ENCODE measurements around the gene GLI2. TPM values are rescaled to one million over a fixed set of nuclear protein-coding genes. Genes with fewer than 3 reads are reported as not detected.

The GLI2 gene
- total and polyA plus RNA-seq, 8 donors, result 8.5 to 26.1 (median 18.4) TPM

DNA sequence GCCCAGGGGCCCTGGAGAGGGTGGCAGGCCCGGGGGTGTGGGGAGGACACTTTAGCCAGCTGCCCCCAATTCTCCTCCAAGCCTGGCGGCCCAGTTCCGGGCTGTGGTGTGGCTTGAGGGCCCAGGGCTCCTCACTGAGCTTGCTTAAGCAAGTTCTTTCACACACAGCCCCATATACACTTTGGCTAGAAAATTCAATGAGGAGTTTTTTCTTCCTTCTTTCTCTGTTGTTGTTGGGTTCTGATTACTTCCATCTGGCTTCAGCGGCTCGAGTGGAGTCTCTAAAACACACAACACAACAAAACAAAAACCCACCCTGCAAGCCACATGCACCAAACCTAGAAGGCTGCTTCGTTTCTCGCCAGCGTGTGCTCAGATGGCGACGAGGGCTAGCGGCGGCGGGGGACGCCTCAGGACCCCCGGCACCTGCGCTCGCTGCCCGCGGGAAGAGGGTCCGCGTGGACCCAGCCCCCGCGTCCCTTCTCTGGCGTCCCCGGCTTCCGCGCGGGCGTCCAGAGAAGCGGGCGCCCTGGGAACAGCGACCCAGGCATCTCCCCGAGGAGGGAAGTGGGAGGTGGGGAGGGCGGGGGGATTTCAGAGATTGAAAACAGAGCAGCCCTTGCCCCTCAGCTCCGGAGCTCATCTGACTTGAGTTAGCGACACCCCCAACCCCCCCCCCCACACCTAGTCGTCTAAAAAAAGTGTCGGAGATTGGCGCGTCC lies 577 bp upstream of the GLI2 start:
- Histone ChIP-seq H3K27ac (peak overlapping the region in 1 of 2 donors; percentile 76), H3K27me3 (peaks cover 53 to 96% of the 10 kb centered on the region in 2 donors), H3K4me1 (peaks cover 6 to 19% of the 10 kb centered on the region in 2 donors), H3K4me3 (peak overlapping the region; percentile 33 to 35), H3K9me3 (no peaks in the 10 kb centered on the region), H3K36me3 (no peaks in the 10 kb centered on the region)
- TF ChIP-seq, protein P1, sequence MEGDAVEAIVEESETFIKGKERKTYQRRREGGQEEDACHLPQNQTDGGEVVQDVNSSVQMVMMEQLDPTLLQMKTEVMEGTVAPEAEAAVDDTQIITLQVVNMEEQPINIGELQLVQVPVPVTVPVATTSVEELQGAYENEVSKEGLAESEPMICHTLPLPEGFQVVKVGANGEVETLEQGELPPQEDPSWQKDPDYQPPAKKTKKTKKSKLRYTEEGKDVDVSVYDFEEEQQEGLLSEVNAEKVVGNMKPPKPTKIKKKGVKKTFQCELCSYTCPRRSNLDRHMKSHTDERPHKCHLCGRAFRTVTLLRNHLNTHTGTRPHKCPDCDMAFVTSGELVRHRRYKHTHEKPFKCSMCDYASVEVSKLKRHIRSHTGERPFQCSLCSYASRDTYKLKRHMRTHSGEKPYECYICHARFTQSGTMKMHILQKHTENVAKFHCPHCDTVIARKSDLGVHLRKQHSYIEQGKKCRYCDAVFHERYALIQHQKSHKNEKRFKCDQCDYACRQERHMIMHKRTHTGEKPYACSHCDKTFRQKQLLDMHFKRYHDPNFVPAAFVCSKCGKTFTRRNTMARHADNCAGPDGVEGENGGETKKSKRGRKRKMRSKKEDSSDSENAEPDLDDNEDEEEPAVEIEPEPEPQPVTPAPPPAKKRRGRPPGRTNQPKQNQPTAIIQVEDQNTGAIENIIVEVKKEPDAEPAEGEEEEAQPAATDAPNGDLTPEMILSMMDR (IDR thresholded peaks at IDR 0.05), result no peak
- DNase-seq, result peak in 2 of 4 donors; percentile 64 to 72
- intact Hi-C loops (cut with DNase I), result no loop called here
- ATAC-seq, result no peak

DNA sequence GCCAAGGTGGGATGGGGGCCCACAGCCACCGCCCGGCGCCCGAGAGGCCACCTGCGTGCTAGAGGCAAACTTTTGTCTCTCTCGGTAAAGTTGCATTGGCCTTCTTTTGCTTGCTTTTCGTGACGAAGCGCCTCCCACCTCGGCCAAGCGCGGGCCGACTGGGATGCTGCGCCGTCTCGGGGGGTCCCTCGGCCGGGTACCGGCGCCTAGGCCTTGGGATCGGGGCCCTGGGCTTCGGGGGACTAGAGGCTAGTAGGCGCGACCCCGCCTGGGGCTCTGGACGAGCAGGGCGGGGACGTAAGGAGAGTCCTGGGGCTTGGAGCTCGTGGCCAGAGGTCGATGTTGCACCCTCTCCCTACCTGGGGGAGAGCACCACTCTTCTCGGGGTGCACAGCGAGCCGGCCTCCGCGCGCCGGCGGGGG lies 545 bp downstream of the GLI2 start:
- TF ChIP-seq, protein P1 (IDR thresholded peaks at IDR 0.05), result no peak
- Histone ChIP-seq H3K9me3 (no peaks in the 10 kb centered on the region), H3K4me1 (peaks cover 8 to 19% of the 10 kb centered on the region in 2 donors), H3K36me3 (no peaks in the 10 kb centered on the region), H3K4me3 (peak overlapping the region; percentile 33 to 35), H3K27ac (peak overlapping the region; percentile 38 to 76), H3K27me3 (peaks cover 63 to 99% of the 10 kb centered on the region in 2 donors)
- DNase-seq, result peak in 2 of 4 donors; percentile 37 to 76
- intact Hi-C loops (cut with DNase I), result no loop called here
- ATAC-seq, result peak; percentile 3

DNA sequence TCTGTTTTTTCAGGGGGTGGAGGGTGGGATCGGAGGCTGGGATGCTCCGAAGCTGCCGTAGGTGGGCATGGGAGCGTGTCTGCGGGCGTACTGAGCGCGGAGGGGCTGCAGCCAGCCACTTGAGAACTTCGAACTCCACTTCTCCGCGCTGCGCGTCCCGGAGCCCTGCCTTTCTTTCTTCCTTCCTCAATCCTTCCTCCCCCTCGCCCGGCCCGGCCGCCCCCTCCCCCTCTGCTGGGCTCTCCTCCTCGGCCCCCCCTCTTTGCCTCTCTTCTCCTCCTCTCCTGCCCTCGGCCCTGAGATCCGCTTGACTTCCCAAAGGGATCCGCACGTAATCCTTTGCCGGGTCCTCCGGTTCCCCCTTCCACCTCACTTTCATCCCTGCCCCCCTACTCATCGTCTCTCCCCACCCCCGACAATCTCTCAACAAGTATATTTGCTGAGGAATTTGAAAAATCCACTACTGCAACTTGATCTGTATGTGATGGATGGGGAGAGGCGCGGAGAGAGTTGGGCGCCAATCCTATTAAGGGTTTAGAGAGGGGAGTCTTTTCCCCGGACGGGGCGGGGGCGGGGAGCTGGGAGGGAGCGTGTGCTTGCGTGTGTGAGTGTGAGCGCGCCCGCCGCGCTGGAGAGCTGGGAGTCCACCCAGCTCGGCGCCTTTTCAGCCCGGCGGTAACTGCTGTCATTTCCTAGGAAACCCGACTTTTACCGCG lies 1.1 kb downstream of the GLI2 start:
- no peaks in the 10 kb centered on the region for H3K9me3 ChIP-seq
- H3K27me3 ChIP-seq, result peaks cover 67 to 100% of the 10 kb centered on the region in 2 donors
- DNase-seq (peak in 2 of 4 donors; percentile 73 to 85), ATAC-seq (peak; percentile 57)
- H3K4me1 ChIP-seq, result peaks cover 10 to 20% of the 10 kb centered on the region in 2 donors
- H3K36me3 ChIP-seq, result no peaks in the 10 kb centered on the region
- peak overlapping the region; percentile 38 to 77 for H3K27ac ChIP-seq
- TF ChIP-seq, protein P1 (IDR thresholded peaks at IDR 0.05), result no peak
- intact Hi-C loops (cut with DNase I), result no loop called here
- H3K4me3 ChIP-seq, result peak overlapping the region; percentile 33 to 37

DNA sequence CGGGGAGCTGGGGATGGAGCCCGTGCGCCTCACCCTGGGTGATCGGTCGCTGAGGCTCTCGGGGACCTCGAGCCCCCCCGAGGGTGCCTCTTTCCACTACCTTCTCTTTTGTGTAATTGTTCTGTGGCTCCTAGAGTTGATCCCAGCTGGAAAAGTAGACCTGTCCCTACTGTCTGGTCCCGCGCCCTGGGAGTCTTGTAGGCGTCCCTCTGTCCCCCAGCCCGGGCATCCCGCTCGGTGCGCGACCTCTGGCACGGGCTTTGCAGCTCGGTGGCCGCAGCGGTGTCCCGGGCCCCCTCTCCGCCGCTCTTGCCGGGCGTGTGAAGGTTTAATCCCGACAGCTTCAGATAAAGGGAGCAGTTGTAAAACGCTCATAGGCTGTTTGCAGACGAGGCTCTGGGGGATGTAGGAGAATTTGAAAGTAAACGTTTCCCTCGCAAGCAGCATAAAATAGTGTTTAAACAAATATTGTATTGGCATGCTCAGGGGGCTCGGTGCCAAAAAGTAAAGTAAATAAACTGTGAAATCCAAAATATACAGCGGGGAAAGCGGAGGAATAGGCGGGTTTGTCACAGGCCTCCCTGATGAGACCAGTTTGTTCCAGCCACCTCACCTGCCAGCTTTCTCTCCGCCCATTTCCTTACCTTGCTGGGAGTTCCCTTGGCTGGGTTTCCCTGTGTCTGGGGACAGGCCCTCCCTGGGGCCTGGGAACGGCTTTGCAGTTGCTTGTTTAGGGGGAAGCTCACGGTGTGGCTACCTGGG lies 1.9 kb downstream of the GLI2 start:
- Histone ChIP-seq H3K27ac (peak overlapping the region in 1 of 2 donors; percentile 77), H3K4me3 (peak overlapping the region; percentile 33 to 37), H3K9me3 (no peaks in the 10 kb centered on the region), H3K27me3 (peaks cover 71 to 100% of the 10 kb centered on the region in 2 donors), H3K4me1 (peaks cover 14 to 27% of the 10 kb centered on the region in 2 donors), H3K36me3 (no peaks in the 10 kb centered on the region)
- TF ChIP-seq, protein P1 (IDR thresholded peaks at IDR 0.05), result no peak
- intact Hi-C loops (cut with DNase I), result no loop called here
- peak in 2 of 4 donors; percentile 76 to 85 for DNase-seq
- ATAC-seq, result peak; percentile 44

Data from left lung (tissue), 10 donors.